ENCODE results near the gene OR2T33. TPM values are rescaled to one million over a fixed set of nuclear protein-coding genes. Genes with fewer than 3 reads are reported as not detected.

Gene OR2T33, protein sequence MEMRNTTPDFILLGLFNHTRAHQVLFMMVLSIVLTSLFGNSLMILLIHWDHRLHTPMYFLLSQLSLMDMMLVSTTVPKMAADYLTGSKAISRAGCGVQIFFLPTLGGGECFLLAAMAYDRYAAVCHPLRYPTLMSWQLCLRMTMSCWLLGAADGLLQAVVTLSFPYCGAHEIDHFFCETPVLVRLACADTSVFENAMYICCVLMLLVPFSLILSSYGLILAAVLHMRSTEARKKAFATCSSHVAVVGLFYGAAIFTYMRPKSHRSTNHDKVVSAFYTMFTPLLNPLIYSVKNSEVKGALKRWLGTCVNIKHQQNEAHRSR
- polyA plus RNA-seq (2012; ENCODE audit: insufficient read length, low read depth): not detected

DNA sequence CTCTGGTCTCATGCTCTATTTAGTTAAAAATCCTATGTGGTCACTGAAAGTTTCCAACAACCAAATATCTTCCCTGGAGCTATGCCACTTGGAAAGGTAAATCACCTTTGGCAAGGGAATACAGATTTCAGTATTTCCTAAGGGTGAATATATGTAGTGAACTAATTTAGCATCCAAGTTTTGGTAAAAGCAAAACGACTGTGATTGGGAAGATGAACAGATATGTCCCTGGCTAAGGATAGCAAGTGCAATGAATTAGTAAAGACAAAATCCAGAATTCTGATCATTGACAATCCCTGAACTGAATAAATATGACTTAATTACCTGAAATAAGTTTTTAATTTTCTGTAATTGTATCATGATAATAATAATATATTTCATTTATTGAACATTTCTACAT is at the start of gene OR2T33:
TSS of gene OR2T33 (minus strand) at position 101 of the 400 bp plus-strand sequence. CDS start 4,162 bp downstream, outside the sequence.
- TF ChIP-seq TAF1 (IDR thresholded peaks at IDR 0.05; ENCODE audit: borderline replicate concordance, insufficient read depth, low read length) (no peak), POLR2AphosphoS5 (IDR thresholded peaks at IDR 0.05; ENCODE audit: low read depth, low read length) (no peak), SIN3A (IDR thresholded peaks at IDR 0.05; ENCODE audit: borderline replicate concordance, insufficient read depth, low read length) (no peak), FOXP2 (optimal IDR thresholded peaks at IDR 0.05; ENCODE audit: borderline replicate concordance, extremely low read depth, extremely low read length, insufficient read depth) (no peak)
- TF ChIP-seq, protein P1, sequence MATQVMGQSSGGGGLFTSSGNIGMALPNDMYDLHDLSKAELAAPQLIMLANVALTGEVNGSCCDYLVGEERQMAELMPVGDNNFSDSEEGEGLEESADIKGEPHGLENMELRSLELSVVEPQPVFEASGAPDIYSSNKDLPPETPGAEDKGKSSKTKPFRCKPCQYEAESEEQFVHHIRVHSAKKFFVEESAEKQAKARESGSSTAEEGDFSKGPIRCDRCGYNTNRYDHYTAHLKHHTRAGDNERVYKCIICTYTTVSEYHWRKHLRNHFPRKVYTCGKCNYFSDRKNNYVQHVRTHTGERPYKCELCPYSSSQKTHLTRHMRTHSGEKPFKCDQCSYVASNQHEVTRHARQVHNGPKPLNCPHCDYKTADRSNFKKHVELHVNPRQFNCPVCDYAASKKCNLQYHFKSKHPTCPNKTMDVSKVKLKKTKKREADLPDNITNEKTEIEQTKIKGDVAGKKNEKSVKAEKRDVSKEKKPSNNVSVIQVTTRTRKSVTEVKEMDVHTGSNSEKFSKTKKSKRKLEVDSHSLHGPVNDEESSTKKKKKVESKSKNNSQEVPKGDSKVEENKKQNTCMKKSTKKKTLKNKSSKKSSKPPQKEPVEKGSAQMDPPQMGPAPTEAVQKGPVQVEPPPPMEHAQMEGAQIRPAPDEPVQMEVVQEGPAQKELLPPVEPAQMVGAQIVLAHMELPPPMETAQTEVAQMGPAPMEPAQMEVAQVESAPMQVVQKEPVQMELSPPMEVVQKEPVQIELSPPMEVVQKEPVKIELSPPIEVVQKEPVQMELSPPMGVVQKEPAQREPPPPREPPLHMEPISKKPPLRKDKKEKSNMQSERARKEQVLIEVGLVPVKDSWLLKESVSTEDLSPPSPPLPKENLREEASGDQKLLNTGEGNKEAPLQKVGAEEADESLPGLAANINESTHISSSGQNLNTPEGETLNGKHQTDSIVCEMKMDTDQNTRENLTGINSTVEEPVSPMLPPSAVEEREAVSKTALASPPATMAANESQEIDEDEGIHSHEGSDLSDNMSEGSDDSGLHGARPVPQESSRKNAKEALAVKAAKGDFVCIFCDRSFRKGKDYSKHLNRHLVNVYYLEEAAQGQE (IDR thresholded peaks at IDR 0.05; ENCODE audit: insufficient read depth in 1 of 2, low read depth in 2 of 2, low read length in 2 of 2): no peak

DNA sequence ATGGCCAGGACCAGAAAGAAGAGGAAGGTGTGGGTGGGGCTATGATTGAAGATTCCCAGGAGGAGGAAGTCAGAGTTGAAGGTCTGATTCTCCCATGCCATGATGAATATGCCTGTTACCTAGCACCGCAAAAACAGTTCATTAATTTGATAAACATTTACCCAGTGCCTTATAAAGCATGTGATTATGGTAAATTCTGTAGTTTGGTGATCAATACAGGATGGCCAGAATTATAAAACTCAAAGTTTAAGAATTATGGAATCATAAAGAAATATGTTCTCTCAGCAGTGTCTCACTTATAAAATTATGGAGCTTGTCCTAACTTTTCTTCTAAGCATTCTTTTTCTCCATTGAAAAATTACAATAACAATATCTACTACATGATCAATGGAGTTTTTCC is 46.7 kb upstream of the OR2T33 start, which contains the start of gene OR2M7:
TSS of gene OR2M7 (minus strand) at position 101 of the 400 bp plus-strand sequence. CDS start at position 101, 0 bp downstream.
- no peak for TF ChIP-seq POLR2AphosphoS5 (IDR thresholded peaks at IDR 0.05; ENCODE audit: low read depth, low read length)
- TF ChIP-seq TAF1 (IDR thresholded peaks at IDR 0.05; ENCODE audit: borderline replicate concordance, insufficient read depth, low read length): no peak
- TF ChIP-seq, protein P1 (IDR thresholded peaks at IDR 0.05; ENCODE audit: insufficient read depth in 1 of 2, low read depth in 2 of 2, low read length in 2 of 2): no peak
- TF ChIP-seq FOXP2 (optimal IDR thresholded peaks at IDR 0.05; ENCODE audit: borderline replicate concordance, extremely low read depth, extremely low read length, insufficient read depth): no peak
- no peak for TF ChIP-seq SIN3A (IDR thresholded peaks at IDR 0.05; ENCODE audit: borderline replicate concordance, insufficient read depth, low read length)

DNA sequence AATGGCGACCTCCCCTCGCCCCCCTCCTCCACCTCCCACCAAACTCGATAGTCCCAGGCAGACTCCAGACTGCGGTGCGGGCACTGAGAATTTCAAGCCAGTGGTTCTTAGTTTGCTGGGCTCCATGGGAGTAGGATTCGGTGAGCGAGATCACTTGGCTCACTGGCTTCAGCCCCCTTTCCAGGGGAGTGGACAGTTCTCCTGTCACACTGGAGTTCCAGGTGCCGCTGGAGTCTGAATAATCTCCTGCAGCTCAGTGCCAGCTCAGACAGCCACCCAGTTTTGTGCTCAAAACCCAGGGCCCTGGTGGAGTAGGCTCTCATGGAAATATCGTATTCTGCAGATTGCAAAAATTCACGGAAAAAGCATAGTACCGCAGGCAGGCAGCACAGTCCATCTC is 39.0 kb upstream of the OR2T33 start:
- no peak for TF ChIP-seq SIN3A (IDR thresholded peaks at IDR 0.05; ENCODE audit: borderline replicate concordance, insufficient read depth, low read length)
- TF ChIP-seq, protein P1 (IDR thresholded peaks at IDR 0.05; ENCODE audit: insufficient read depth in 1 of 2, low read depth in 2 of 2, low read length in 2 of 2): no peak
- TF ChIP-seq FOXP2 (optimal IDR thresholded peaks at IDR 0.05; ENCODE audit: borderline replicate concordance, extremely low read depth, extremely low read length, insufficient read depth): no peak
- no peak for TF ChIP-seq POLR2AphosphoS5 (IDR thresholded peaks at IDR 0.05; ENCODE audit: low read depth, low read length)
- TF ChIP-seq TAF1 (IDR thresholded peaks at IDR 0.05; ENCODE audit: borderline replicate concordance, insufficient read depth, low read length): no peak

DNA sequence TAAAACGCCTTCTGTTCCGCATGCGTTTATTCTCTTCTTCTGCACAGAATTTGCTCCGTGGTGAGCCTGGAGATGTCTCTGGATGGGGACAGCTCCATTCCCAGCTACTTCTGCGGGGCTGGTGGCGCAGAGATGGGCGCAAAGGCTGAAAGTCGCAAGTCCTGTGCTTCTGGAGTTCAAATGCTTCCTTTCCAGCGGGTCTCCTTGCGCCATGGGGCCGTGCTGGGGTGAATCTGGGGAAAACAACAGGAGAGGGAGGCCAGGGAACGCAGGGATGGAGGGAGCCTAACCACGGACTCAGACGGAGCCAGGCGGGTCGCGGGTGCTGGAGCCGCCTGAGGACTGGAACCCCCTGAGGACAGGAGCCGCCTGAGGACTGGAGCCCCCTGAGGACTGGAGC is 28.3 kb upstream of the OR2T33 start:
- TF ChIP-seq, protein P1 (IDR thresholded peaks at IDR 0.05; ENCODE audit: insufficient read depth in 1 of 2, low read depth in 2 of 2, low read length in 2 of 2): no peak
- TF ChIP-seq TAF1 (IDR thresholded peaks at IDR 0.05; ENCODE audit: borderline replicate concordance, insufficient read depth, low read length) (no peak), POLR2AphosphoS5 (IDR thresholded peaks at IDR 0.05; ENCODE audit: low read depth, low read length) (no peak), FOXP2 (optimal IDR thresholded peaks at IDR 0.05; ENCODE audit: borderline replicate concordance, extremely low read depth, extremely low read length, insufficient read depth) (no peak), SIN3A (IDR thresholded peaks at IDR 0.05; ENCODE audit: borderline replicate concordance, insufficient read depth, low read length) (no peak)
